Activated CD4-positive, alpha-beta T cell treated with anti-CD3 and anti-CD28 coated beads, Interleukin-2, amount 50 U/mL, for 1 hour (primary cell): Measurements from ENCODE around the gene LRRC74A.

Experiments
- DNase-seq: peaks from one replicate; pipeline ENCODE4 v3.0.0-alpha.2; 2020

Gene LRRC74A

GRCh38 chr14:76856769-76857168 lies 30.6 kb downstream of the LRRC74A start:
- no peak for DNase-seq

- DNase-seq = no peak
These were observed 35.5 kb downstream of the LRRC74A start for GRCh38 chr14:76861574-76862255.

- no peak for DNase-seq
These were observed 36.5 kb downstream of the LRRC74A start for GRCh38 chr14:76862546-76863282.

GRCh38 chr14:76863724-76864407 lies 37.7 kb downstream of the LRRC74A start:
- no peak for DNase-seq

- DNase-seq = no peak
These were observed 40.2 kb downstream of the LRRC74A start for GRCh38 chr14:76866456-76866855.

GRCh38 chr14:76867516-76868453 lies 41.6 kb downstream of the LRRC74A start:
- peak; percentile 38 for DNase-seq

- no peak for DNase-seq
These were observed 42.4 kb downstream of the LRRC74A start for GRCh38 chr14:76868454-76869170.

GRCh38 chr14:76870166-76870565 lies 44.0 kb downstream of the LRRC74A start:
- no peak for DNase-seq

- DNase-seq = peak; percentile 68
These were observed 46.7 kb downstream of the LRRC74A start for GRCh38 chr14:76872796-76873432.

- no peak for DNase-seq
These were observed 48.5 kb downstream of the LRRC74A start for GRCh38 chr14:76874734-76875133.

GRCh38 chr14:76876076-76876475 lies 49.9 kb downstream of the LRRC74A start:
- peak; percentile 41 for DNase-seq

- DNase-seq = no peak
These were observed 51.7 kb downstream of the LRRC74A start for GRCh38 chr14:76877871-76878270.

- no peak for DNase-seq
These were observed 54.2 kb downstream of the LRRC74A start for GRCh38 chr14:76880449-76880848.

- no peak for DNase-seq
These were observed 55.1 kb downstream of the LRRC74A start for GRCh38 chr14:76881348-76881747.

GRCh38 chr14:76882651-76883050 lies 56.4 kb downstream of the LRRC74A start:
- DNase-seq = no peak

- DNase-seq = no peak
These were observed 57.2 kb downstream of the LRRC74A start for GRCh38 chr14:76883447-76883846.

- DNase-seq = no peak
These were observed 58.2 kb downstream of the LRRC74A start for GRCh38 chr14:76884394-76884793.

- no peak for DNase-seq
These were observed 58.7 kb downstream of the LRRC74A start for GRCh38 chr14:76884853-76885276.

GRCh38 chr14:76887191-76887590 lies 61.0 kb downstream of the LRRC74A start:
- no peak for DNase-seq

GRCh38 chr14:76891391-76891790 lies 65.2 kb downstream of the LRRC74A start:
- DNase-seq = no peak

- no peak for DNase-seq
These were observed 68.1 kb downstream of the LRRC74A start for GRCh38 chr14:76894308-76894707.
